ENCODE data around the gene TREM2. TPM values are rescaled to one million over a fixed set of nuclear protein-coding genes. Genes with fewer than 3 reads are reported as not detected.

The TREM2 gene
- total RNA-seq, 5 donors from 2014 or later (not counting 1 experiment from before 2014, with no cell fraction given) = 0.23 to 0.25 TPM; not detected in 3

DNA sequence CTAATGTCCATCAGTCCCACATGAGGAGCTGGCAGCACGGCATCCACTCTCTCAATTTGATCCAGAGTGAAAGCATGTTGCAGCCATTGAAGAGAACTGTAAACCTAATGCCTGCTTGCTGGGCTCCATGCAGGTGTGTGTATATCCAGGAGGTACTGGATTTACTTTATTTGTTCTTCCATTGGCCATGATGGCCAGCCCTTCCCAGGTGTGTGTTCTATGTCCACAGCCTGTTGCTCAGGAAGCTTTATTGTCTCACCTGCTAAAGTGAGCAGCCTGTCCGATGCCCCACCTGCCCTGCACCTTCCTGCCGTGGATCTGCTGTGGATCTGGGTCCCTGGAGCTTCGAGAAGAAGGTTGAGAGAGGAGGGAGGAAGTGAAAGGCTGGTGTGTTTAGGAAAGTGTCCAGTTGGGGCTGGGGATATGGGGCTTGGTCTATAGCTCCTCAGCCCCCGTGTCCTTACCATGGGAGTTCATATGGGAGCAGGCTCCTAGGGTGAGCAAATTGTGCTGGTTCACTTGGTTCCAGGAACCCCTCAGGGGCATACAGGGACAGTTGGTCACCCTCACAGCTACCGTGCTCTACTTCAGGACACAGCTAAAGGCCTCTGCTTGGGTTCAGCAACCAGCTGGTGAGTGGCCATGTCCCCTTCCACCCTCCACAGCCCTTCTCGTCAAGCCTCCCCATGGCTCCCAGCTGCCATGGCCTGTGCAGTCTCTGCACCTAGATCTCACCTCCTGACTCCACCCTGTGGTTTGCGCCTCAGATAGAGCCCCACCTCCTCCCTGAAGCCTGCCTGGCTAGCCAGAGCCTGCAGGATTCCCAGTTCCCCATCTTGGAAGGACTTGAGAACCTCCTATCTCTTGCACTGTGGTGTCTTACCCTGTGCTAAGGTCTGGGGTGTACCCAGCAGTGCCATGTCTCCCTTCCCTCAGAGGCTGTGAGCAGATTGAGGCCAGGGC lies 25.3 kb upstream of the TREM2 start:
- no peaks in the 10 kb centered on the region for H3K9me3 ChIP-seq
- WGBS (ENCODE audit: insufficient coverage) = 87% methylated on average over 7 of the region's 8 CpGs
- no peak overlapping the region for H3K27ac Mint-ChIP-seq
- DNase-seq = no peak
- H3K4me3 ChIP-seq (ENCODE audit: control insufficient read depth in 1 of 2, extremely low read depth in 1 of 2, low read length in 1 of 2) = no peak overlapping the region
- H3K27me3 Mint-ChIP-seq = no peaks in the 10 kb centered on the region
- H3K4me1 Mint-ChIP-seq = peaks cover 18 to 58% (median 54%) of the 10 kb centered on the region in 3 donors
- H3K27me3 ChIP-seq (replicated peaks in 1 of 2; ENCODE audit: control insufficient read depth in 2 of 2, extremely low read depth in 1 of 2, insufficient read depth in 2 of 2, low read length in 1 of 2) = peaks cover 0 to 6% of the 10 kb centered on the region in 2 experiments
- H3K4me3 Mint-ChIP-seq = no peak overlapping the region
- peaks cover 6 to 38% of the 10 kb centered on the region in 2 experiments for H3K4me1 ChIP-seq (ENCODE audit: control insufficient read depth in 1 of 2, extremely low read depth in 1 of 2, insufficient read depth in 2 of 2, low read length in 2 of 2)
- H3K36me3 ChIP-seq (ENCODE audit: control insufficient read depth in 2 of 2, extremely low read depth in 1 of 2, insufficient read depth in 1 of 2, low read length in 1 of 2) = peaks cover 0 to 2% of the 10 kb centered on the region in 2 donors
- ChIA-PET CTCF (no interaction called here), POLR2A (no interaction called here)
- peaks cover 7% of the 10 kb centered on the region for H3K36me3 Mint-ChIP-seq
- H3K27ac ChIP-seq (ENCODE audit: low read length) = no peak overlapping the region
- peaks cover 0 to 4% (median 0%) of the 10 kb centered on the region in 3 donors for H3K9me3 Mint-ChIP-seq
- ATAC-seq (replicated peaks in 1 of 4) = no peak

- DNase-seq (no peak), ATAC-seq (replicated peaks in 1 of 4) (no peak)
- ChIA-PET CTCF (no interaction called here), POLR2A (no interaction called here)
- 100% methylated on average over 5 of the region's 10 CpGs for WGBS (ENCODE audit: insufficient coverage)
- peaks cover 9 to 33% of the 10 kb centered on the region in 2 experiments for H3K4me1 ChIP-seq (ENCODE audit: control insufficient read depth in 1 of 2, extremely low read depth in 1 of 2, insufficient read depth in 2 of 2, low read length in 2 of 2)
- Mint-ChIP-seq H3K36me3 (no peaks in the 10 kb centered on the region), H3K4me3 (no peak overlapping the region), H3K9me3 (peaks cover 0 to 4% (median 0%) of the 10 kb centered on the region in 3 donors), H3K27me3 (no peaks in the 10 kb centered on the region), H3K4me1 (peaks cover 22 to 55% (median 53%) of the 10 kb centered on the region in 3 donors), H3K27ac (peak overlapping the region; percentile 44 to 62)
- no peaks in the 10 kb centered on the region for H3K9me3 ChIP-seq
- no peak overlapping the region for H3K27ac ChIP-seq (ENCODE audit: low read length)
- H3K4me3 ChIP-seq (ENCODE audit: control insufficient read depth in 1 of 2, extremely low read depth in 1 of 2, low read length in 1 of 2) = no peak overlapping the region
- no peaks in the 10 kb centered on the region for H3K36me3 ChIP-seq (ENCODE audit: control insufficient read depth in 2 of 2, extremely low read depth in 1 of 2, insufficient read depth in 1 of 2, low read length in 1 of 2)
- H3K27me3 ChIP-seq (replicated peaks in 1 of 2; ENCODE audit: control insufficient read depth in 2 of 2, extremely low read depth in 1 of 2, insufficient read depth in 2 of 2, low read length in 1 of 2) = peaks cover 0 to under 1% of the 10 kb centered on the region in 2 experiments
Measured at GRCh38 chr6:41186031-41186562, 23.2 kb upstream of the TREM2 start.

GRCh38 chr6:41184761-41185160 lies 21.8 kb upstream of the TREM2 start:
- POLR2A ChIA-PET = no interaction called here
- Mint-ChIP-seq H3K27ac (no peak overlapping the region), H3K27me3 (no peaks in the 10 kb centered on the region), H3K4me1 (peaks cover 22 to 56% (median 52%) of the 10 kb centered on the region in 3 donors), H3K9me3 (peaks cover 0 to 4% (median 0%) of the 10 kb centered on the region in 3 donors), H3K4me3 (no peak overlapping the region), H3K36me3 (no peaks in the 10 kb centered on the region)
- Histone ChIP-seq H3K27ac (ENCODE audit: low read length) (no peak overlapping the region), H3K36me3 (ENCODE audit: control insufficient read depth in 2 of 2, extremely low read depth in 1 of 2, insufficient read depth in 1 of 2, low read length in 1 of 2) (no peaks in the 10 kb centered on the region), H3K4me1 (ENCODE audit: control insufficient read depth in 1 of 2, extremely low read depth in 1 of 2, insufficient read depth in 2 of 2, low read length in 2 of 2) (peaks cover 9 to 32% of the 10 kb centered on the region in 2 experiments), H3K9me3 (no peaks in the 10 kb centered on the region), H3K4me3 (ENCODE audit: control insufficient read depth in 1 of 2, extremely low read depth in 1 of 2, low read length in 1 of 2) (no peak overlapping the region), H3K27me3 (replicated peaks in 1 of 2; ENCODE audit: control insufficient read depth in 2 of 2, extremely low read depth in 1 of 2, insufficient read depth in 2 of 2, low read length in 1 of 2) (no peaks in the 10 kb centered on the region)
- CTCF ChIA-PET = no interaction called here
- DNase-seq (no peak), ATAC-seq (replicated peaks in 1 of 4) (no peak)
- 89% methylated on average over 5 of the region's 7 CpGs for WGBS (ENCODE audit: insufficient coverage)

- peaks cover 17 to 41% (median 34%) of the 10 kb centered on the region in 3 donors for H3K4me1 Mint-ChIP-seq
- Histone ChIP-seq H3K4me3 (ENCODE audit: control insufficient read depth in 1 of 2, extremely low read depth in 1 of 2, low read length in 1 of 2) (no peak overlapping the region), H3K4me1 (ENCODE audit: control insufficient read depth in 1 of 2, extremely low read depth in 1 of 2, insufficient read depth in 2 of 2, low read length in 2 of 2) (peaks cover 9 to 19% of the 10 kb centered on the region in 2 experiments), H3K27me3 (replicated peaks in 1 of 2; ENCODE audit: control insufficient read depth in 2 of 2, extremely low read depth in 1 of 2, insufficient read depth in 2 of 2, low read length in 1 of 2) (peaks cover 0 to 6% of the 10 kb centered on the region in 2 experiments), H3K36me3 (ENCODE audit: control insufficient read depth in 2 of 2, extremely low read depth in 1 of 2, insufficient read depth in 1 of 2, low read length in 1 of 2) (no peaks in the 10 kb centered on the region), H3K9me3 (no peaks in the 10 kb centered on the region), H3K27ac (ENCODE audit: low read length) (peak overlapping the region; percentile 22)
- H3K27ac Mint-ChIP-seq = no peak overlapping the region
- CTCF ChIA-PET = interaction anchor here (0.5 to 2.4 kb wide), 18 partner anchors 9 to 155 kb away, joined by 3 to 10 read pairs (median 3); no protein-coding TSS in a partner anchor
- ATAC-seq (replicated peaks in 1 of 4) (peak; percentile 87 to 99 (median 96)), DNase-seq (peak in 31 of 35 experiments; percentile 22 to 74 (median 43))
- no peaks in the 10 kb centered on the region for H3K9me3 Mint-ChIP-seq
- H3K36me3 Mint-ChIP-seq = no peaks in the 10 kb centered on the region
- peaks cover 0 to 4% of the 10 kb centered on the region in 2 donors for H3K27me3 Mint-ChIP-seq
- 58% methylated on average over 2 of the region's 4 CpGs for WGBS (ENCODE audit: insufficient coverage)
- POLR2A ChIA-PET = no interaction called here
- no peak overlapping the region for H3K4me3 Mint-ChIP-seq
Measured at GRCh38 chr6:41182069-41183034, 19.4 kb upstream of the TREM2 start.

- Mint-ChIP-seq H3K27ac (no peak overlapping the region), H3K4me3 (no peak overlapping the region), H3K4me1 (peaks cover 15 to 33% (median 26%) of the 10 kb centered on the region in 3 donors), H3K36me3 (no peaks in the 10 kb centered on the region), H3K27me3 (peaks cover 3 to 9% of the 10 kb centered on the region in 2 donors), H3K9me3 (no peaks in the 10 kb centered on the region)
- peaks cover 8 to 19% of the 10 kb centered on the region in 2 experiments for H3K4me1 ChIP-seq (ENCODE audit: control insufficient read depth in 1 of 2, extremely low read depth in 1 of 2, insufficient read depth in 2 of 2, low read length in 2 of 2)
- DNase-seq = no peak
- H3K27ac ChIP-seq (ENCODE audit: low read length) = no peak overlapping the region
- H3K4me3 ChIP-seq (ENCODE audit: control insufficient read depth in 1 of 2, extremely low read depth in 1 of 2, low read length in 1 of 2) = no peak overlapping the region
- ChIA-PET CTCF (interaction anchor here in 1 of 2 donors (0.9 to 2.4 kb wide), 6 partner anchors 8 to 154 kb away, joined by 3 to 10 read pairs (median 4); no protein-coding TSS in a partner anchor), POLR2A (no interaction called here)
- WGBS (ENCODE audit: insufficient coverage) = no CpG with 5 or more reads among the region's 1 CpG
- H3K27me3 ChIP-seq (replicated peaks in 1 of 2; ENCODE audit: control insufficient read depth in 2 of 2, extremely low read depth in 1 of 2, insufficient read depth in 2 of 2, low read length in 1 of 2) = peaks cover 0 to 6% of the 10 kb centered on the region in 2 experiments
- H3K36me3 ChIP-seq (ENCODE audit: control insufficient read depth in 2 of 2, extremely low read depth in 1 of 2, insufficient read depth in 1 of 2, low read length in 1 of 2) = no peaks in the 10 kb centered on the region
- ATAC-seq (replicated peaks in 1 of 4) = no peak
- H3K9me3 ChIP-seq = no peaks in the 10 kb centered on the region
Measured at GRCh38 chr6:41181566-41181965, 18.6 kb upstream of the TREM2 start.

Data from T-cell (primary cell).